ENCODE results near the gene CACNA1C.
A peak's percentile ranks its signal among the peaks of the same experiment; 100 is the strongest.
"Not testable (repeated sequence)": the region's sequence is repeated elsewhere in the genome, so short reads cannot be mapped to it uniquely, and the experiment has no call there.

Gene CACNA1C

GRCh38 chr12:2679068-2679815, 626.5 kb downstream of the CACNA1C start:
- DNase-seq (ENCODE audit: low read depth in 4 of 4, low spot score in 1 of 4) = no peak

- no peak for DNase-seq (ENCODE audit: low read depth in 4 of 4, low spot score in 1 of 4)
Measured at GRCh38 chr12:2679816-2680675, 627.3 kb downstream of the CACNA1C start.

DNA sequence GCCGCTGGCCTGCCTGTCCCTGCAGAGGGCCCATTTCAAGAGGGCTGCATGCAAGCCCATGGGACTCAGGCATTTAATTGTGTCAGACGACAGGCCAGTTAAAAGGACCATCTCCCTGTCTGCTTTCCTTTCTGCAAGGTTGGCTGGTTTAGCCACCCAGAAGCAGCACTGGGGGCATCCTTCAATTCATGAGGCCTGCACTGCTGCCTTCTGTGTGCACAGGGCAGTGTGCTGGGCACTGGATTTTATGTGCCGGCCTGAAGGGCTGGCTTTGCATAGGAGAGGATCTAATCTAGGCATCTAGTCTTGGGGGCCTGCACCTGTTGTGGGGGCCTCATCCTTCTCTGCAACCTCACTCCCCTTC, 627.9 kb downstream of the CACNA1C start:
- DNase-seq (ENCODE audit: low read depth in 4 of 4, low spot score in 1 of 4) = no peak

GRCh38 chr12:2681450-2682205, 628.8 kb downstream of the CACNA1C start:
- DNase-seq (ENCODE audit: low read depth in 4 of 4, low spot score in 1 of 4) = no peak

DNA sequence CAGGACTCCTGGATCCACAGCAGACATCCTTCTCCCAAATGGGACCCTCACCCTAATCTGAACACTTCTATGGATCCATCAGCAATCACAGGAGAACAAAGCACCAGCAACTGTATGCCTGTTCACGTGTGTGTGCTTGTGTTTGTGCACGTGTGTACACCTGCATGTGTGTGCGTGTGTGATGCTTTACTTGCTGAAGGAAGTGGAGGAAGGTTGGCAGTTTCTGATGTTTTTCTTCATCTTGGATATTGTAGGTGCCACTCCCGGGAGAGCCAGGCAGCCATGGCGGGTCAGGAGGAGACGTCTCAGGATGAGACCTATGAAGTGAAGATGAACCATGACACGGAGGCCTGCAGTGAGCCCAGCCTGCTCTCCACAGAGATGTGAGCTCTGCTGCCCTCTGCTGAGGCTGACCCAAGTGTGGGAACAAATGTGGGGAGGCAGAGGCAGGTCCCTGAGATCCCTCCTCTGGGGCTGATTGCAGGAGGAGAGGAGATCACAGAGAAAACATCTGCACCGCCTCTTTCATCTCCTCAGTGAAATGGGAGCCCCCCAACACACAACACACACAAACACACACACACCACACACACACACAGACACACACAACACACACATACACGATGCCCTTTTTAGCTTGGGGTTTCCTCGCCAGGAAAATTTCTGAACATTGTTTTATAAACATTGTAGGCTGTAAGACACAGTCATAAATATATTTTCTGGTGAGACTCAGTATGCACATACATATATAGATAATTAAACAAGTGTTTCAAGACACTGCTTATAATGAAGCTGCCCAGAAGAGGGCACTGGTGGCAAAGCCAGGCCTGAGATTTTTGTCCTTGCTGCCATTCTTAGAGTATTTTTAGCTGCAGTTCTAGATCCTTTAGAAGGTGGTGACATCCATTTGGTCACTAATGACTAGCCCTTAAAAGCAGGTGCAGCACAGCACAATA, 629.8 kb downstream of the CACNA1C start:
- DNase-seq (ENCODE audit: low read depth in 4 of 4, low spot score in 1 of 4) = no peak

GRCh38 chr12:2683283-2684025, 630.7 kb downstream of the CACNA1C start:
- DNase-seq (ENCODE audit: low read depth in 4 of 4, low spot score in 1 of 4) = no peak

DNA sequence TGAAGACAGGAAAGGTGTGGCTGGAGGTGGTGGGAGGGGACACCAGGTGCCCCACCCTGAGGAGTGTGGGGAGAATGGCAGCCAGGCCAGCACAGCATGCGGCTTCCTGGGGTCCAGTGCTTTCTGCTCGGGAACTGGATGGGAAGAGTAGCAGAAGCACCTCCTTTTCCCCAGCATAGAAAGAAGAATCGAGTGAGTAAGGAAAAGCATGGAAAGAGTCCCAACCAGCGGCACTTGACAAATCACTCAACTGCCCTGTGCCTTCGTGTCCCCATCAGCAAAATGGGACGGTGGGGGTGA, 631.2 kb downstream of the CACNA1C start:
- not testable (repeated sequence) for DNase-seq (ENCODE audit: low read depth in 4 of 4, low spot score in 1 of 4)

DNA sequence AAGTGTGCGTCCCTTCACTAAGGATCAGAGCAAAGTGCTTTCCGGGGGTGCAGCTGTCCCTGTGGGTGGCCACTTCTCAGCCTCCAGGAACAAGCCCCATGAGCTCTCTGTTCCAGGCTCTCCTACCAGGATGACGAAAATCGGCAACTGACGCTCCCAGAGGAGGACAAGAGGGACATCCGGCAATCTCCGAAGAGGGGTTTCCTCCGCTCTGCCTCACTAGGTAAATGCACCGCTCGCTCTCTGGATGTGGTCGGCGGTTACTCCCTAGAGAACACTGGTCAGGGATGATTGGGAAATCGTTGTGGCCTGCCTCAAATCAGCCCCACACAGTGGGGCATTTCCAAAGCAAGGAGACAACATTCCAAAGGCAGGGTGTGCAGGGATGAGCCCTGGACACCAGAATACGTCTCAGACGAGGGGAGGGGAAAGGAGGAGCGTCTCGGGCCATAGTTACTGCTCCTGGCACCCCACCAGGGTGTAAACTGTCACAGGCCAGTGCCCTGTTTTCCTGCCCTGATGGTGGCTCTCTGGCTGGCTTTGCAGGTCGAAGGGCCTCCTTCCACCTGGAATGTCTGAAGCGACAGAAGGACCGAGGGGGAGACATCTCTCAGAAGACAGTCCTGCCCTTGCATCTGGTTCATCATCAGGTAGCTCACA, 633.0 kb downstream of the CACNA1C start:
- DNase-seq (ENCODE audit: low read depth in 4 of 4, low spot score in 1 of 4) = not testable (repeated sequence)

DNA sequence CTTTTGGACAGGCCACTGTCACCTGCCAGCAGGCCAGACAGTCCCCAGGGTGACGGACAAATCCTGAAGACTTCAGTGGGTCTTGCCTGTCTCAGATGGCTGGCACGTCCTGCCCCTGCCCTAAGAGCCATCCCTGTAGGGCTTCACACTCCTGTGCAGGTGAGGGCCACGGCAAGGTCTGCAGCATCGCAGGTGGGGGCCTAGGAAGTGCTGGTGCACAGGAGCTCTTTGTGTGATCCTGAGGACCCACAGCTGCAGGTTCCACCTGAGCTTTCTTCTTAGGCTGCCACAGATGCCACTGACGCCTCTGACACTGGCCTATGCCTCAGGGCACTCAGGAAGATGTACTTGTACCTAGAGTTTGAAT, 633.5 kb downstream of the CACNA1C start:
- no peak for DNase-seq (ENCODE audit: low read depth in 4 of 4, low spot score in 1 of 4)

- DNase-seq (ENCODE audit: low read depth in 4 of 4, low spot score in 1 of 4) = no peak
Measured at GRCh38 chr12:2687058-2687457, 634.3 kb downstream of the CACNA1C start.

DNA sequence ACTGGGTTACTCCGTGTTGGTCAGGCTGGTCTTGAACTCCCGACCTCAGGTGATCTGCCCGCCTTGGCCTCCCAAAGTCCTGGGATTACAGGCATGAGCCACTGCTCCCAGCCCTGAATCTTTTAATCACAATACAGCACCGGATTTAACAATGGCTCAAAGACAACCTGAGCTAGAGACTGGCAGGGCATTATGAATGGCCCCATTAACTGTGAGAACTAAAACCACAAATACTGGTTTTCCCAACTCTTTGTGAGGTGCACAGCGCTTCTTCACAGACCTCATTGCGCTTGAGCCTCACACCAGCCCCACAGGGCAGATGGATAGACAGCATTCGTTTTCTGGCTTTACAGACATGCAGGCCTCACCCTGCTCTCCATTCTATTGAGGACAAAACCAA, 634.9 kb downstream of the CACNA1C start:
- DNase-seq (ENCODE audit: low read depth in 4 of 4, low spot score in 1 of 4) = no peak

GRCh38 chr12:2688381-2688931, 635.7 kb downstream of the CACNA1C start:
- no peak for DNase-seq (ENCODE audit: low read depth in 4 of 4, low spot score in 1 of 4)

- no peak for DNase-seq (ENCODE audit: low read depth in 4 of 4, low spot score in 1 of 4)
Measured at GRCh38 chr12:2689393-2689792, 636.6 kb downstream of the CACNA1C start.

GRCh38 chr12:2689879-2690278, 637.1 kb downstream of the CACNA1C start:
- no peak for DNase-seq (ENCODE audit: low read depth in 4 of 4, low spot score in 1 of 4)

- DNase-seq (ENCODE audit: low read depth in 4 of 4, low spot score in 1 of 4) = no peak
Measured at GRCh38 chr12:2690348-2691005, 637.7 kb downstream of the CACNA1C start.

- peak in 2 of 4 experiments; percentile 38 to 48 for DNase-seq (ENCODE audit: low read depth in 4 of 4, low spot score in 1 of 4)
Measured at GRCh38 chr12:2691006-2691344, 638.2 kb downstream of the CACNA1C start.

DNA sequence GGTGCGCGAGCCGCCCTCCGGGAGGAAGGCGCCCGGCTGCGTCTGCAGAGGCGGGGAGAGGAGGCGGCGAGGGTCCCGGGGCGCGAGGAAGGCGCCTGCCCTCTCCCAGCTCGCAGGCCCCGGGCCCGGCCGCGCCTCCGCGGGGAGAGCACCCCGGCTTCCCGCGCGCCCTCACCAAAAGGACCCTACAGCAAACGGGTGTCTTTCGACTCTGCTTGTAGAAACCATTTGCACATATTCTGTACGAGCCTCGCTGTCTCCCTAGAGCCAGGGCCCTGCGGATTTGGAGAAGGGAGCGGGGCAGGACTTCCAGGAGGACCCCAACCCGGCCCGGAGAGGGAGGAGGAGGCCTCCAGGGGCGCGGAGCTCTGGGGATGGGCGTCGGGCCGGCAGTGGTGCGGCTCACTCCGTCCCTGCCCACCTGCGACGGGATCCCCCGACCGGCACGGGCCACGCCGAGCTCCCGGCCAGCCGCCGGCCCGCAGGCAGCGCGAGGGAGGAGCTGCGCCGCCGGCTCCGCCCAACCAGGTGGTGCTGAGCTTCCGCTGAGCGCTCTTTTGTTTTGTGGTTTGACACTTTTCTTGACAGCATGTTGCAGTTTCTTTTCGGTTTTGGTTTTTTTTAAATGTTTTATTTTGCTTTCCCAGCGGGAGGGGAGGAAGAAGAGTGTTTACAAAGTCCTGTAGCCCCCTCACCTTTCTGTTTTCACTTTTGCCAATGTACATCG, 638.7 kb downstream of the CACNA1C start:
- peak in 3 of 4 experiments; percentile 26 to 44 (median 28) for DNase-seq (ENCODE audit: low read depth in 4 of 4, low spot score in 1 of 4)

GRCh38 chr12:2692080-2692479, 639.3 kb downstream of the CACNA1C start:
- no peak for DNase-seq (ENCODE audit: low read depth in 4 of 4, low spot score in 1 of 4)

Measured in stimulated activated CD4-positive, alpha-beta T cell treated with anti-CD3 and anti-CD28 coated beads, Interleukin-1b, Interleukin-23, amount 100 ng/mL, for 24 hours (primary cell).